ENCODE measurements around the gene SLC43A1.

Gene SLC43A1

DNA sequence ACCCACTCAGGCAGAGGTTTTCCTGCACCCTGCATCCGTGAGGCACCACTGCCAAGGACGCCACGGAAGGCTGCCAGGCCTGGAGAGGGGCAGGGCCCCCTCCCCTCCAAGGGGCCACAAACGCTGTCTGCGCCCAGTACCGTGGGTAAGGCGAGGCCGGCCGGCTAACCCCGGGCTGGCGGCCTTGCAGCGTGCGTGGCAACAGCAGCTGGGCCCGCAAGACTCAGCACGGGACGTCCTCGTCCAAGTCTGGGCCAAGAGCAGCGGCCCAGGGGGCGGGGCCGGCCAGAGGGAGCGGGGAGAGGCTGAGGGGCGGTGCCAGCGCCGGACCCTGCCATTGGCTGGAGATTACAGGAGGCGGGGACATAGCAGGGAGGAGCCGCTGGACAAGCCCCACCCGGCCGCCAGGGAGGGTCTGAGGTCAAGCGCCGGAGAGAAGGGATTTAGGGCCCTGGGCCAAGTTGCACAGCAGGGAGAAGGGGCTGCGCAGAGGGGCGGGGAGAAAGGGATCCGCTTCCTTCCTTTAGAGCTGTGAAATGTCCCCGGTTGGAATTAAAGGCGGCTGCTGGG lies 16.0 kb downstream of the SLC43A1 start:
- no peak overlapping the region for H3K27ac Mint-ChIP-seq
- peaks cover 20% of the 10 kb centered on the region for H3K36me3 Mint-ChIP-seq
- peak; percentile 56 for DNase-seq
- CTCF ChIA-PET: interaction anchor here (2.4 kb wide), 1 partner anchor 41 kb away, joined by 6 read pairs; no protein-coding TSS in a partner anchor
- no peak overlapping the region for H3K4me3 Mint-ChIP-seq
- no peaks in the 10 kb centered on the region for H3K9me3 Mint-ChIP-seq
- H3K27me3 Mint-ChIP-seq: no peaks in the 10 kb centered on the region
- H3K4me1 Mint-ChIP-seq: peaks cover 2% of the 10 kb centered on the region

DNA sequence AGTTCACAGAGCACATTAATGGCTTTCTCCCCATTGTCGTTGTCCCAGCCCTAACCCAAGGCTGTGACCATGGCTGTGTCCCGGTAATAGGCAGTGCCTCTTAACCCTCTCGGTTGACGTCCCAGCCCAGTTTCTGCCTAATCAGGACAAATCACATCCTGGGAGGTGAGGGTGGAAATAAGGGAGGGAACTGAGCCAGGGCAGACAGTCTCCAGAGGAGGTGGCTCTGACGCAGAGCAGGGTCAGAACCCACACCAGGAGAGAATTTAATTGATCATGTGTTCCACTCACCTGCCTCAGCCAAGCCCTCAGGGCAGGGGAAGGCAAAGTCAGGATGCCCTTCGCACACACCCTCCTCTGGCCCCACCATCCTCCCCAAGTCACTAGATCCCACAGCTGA lies 17.0 kb downstream of the SLC43A1 start:
- CTCF ChIA-PET: interaction anchor here (2.4 to 8.8 kb wide), 2 partner anchors 17 to 40 kb away, joined by 6 to 92 read pairs; no protein-coding TSS in a partner anchor
- peaks cover 22% of the 10 kb centered on the region for H3K36me3 Mint-ChIP-seq
- H3K9me3 Mint-ChIP-seq: no peaks in the 10 kb centered on the region
- DNase-seq: no peak
- H3K4me3 Mint-ChIP-seq: no peak overlapping the region
- H3K27me3 Mint-ChIP-seq: no peaks in the 10 kb centered on the region
- H3K27ac Mint-ChIP-seq: no peak overlapping the region
- peaks cover 8% of the 10 kb centered on the region for H3K4me1 Mint-ChIP-seq

GRCh38 chr11:57497303-57498247 lies 17.9 kb downstream of the SLC43A1 start:
- CTCF ChIA-PET: interaction anchor here (0.8 to 8.8 kb wide), 4 partner anchors 16 to 147 kb away, joined by 3 to 306 read pairs (median 104); partner anchors contain the start of genes SLC43A1 and TIMM10
- Mint-ChIP-seq H3K4me1 (peaks cover 13% of the 10 kb centered on the region), H3K36me3 (peaks cover 24% of the 10 kb centered on the region), H3K27me3 (no peaks in the 10 kb centered on the region), H3K9me3 (no peaks in the 10 kb centered on the region), H3K4me3 (no peak overlapping the region), H3K27ac (no peak overlapping the region)
- DNase-seq: no peak

- DNase-seq: no peak
- H3K4me1 Mint-ChIP-seq: peaks cover 13% of the 10 kb centered on the region
- H3K27me3 Mint-ChIP-seq: no peaks in the 10 kb centered on the region
- H3K9me3 Mint-ChIP-seq: no peaks in the 10 kb centered on the region
- no peak overlapping the region for H3K4me3 Mint-ChIP-seq
- peaks cover 28% of the 10 kb centered on the region for H3K36me3 Mint-ChIP-seq
- peak overlapping the region; percentile 7 for H3K27ac Mint-ChIP-seq
- CTCF ChIA-PET: interaction anchor here (0.7 to 8.8 kb wide), 4 partner anchors 15 to 144 kb away, joined by 3 to 306 read pairs (median 104); partner anchors contain the start of genes SLC43A1 and TIMM10
Observed at GRCh38 chr11:57496109-57496820, 19.2 kb downstream of the SLC43A1 start.

DNA sequence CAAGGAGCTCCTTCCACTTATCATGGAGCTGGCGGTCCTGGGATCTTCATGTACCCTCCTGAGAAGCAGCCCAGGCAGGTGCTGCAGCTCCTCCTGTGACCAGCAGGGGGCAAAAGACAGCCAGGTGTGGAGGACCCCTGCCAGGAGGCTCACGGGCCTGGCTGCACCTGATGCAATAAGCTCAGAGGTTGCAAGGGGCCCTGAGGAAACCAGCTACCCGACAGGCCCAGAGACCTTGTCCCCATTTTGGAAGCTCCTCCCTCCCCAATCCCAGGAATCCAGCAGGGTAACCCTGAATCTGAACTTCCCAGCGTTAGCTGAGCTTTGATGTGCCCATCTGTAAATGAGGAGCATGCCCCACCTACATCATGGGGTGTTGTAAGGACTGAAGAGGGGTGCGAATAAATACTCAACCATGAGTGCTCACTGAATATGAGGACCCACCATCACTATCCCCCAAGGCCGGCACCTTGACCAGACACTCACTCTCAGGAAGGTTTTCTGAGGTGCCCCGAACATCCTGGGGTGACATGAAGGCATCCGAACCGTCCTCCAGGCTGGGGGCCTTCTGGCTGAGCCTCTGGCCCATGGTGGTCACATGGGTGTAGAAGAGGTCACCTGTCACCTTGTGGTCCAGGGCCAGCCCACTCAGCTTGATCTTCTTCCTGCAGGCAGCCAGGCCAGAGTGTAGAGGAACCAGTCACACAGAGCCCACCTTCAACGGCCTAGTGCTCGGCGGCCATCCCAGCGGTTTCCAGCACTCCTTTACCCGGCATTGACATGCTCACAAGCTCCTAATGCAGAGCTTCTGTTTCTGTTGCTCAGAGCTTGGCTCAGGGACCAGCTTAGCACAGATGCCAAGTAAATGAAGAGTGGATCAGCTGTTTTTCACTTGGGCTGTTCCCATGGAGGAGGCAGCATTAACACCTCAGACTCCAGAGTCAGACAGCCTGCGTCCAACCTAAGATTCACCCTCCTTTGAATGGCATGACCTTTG lies 21.7 kb downstream of the SLC43A1 start:
- Mint-ChIP-seq H3K27ac (peak overlapping the region; percentile 89), H3K36me3 (peaks cover 30% of the 10 kb centered on the region)

GRCh38 chr11:57491371-57492061 lies 24.0 kb downstream of the SLC43A1 start:
- no peaks in the 10 kb centered on the region for H3K9me3 Mint-ChIP-seq
- peak; percentile 78 for DNase-seq

More for the DNA sequence above, 21.7 kb downstream of the SLC43A1 start:
- Mint-ChIP-seq H3K4me1 (peaks cover 13% of the 10 kb centered on the region), H3K4me3 (no peak overlapping the region), H3K27me3 (no peaks in the 10 kb centered on the region), H3K9me3 (no peaks in the 10 kb centered on the region)
- peak; percentile 84 for DNase-seq
- CTCF ChIA-PET: interaction anchor here (0.8 to 8.8 kb wide), 36 partner anchors 8 to 307 kb away, joined by 3 to 306 read pairs (median 6); partner anchors contain the start of genes RTN4RL2, SLC43A1, SSRP1 and TIMM10

GRCh38 chr11:57490456-57491248 lies 24.9 kb downstream of the SLC43A1 start:
- no peaks in the 10 kb centered on the region for H3K9me3 Mint-ChIP-seq
- no peak for DNase-seq
- no peak overlapping the region for H3K27ac Mint-ChIP-seq
- peaks cover 11% of the 10 kb centered on the region for H3K4me1 Mint-ChIP-seq
- no peaks in the 10 kb centered on the region for H3K27me3 Mint-ChIP-seq
- CTCF ChIA-PET: interaction anchor here (0.8 to 8.8 kb wide), 12 partner anchors 9 to 1026 kb away, joined by 3 to 306 read pairs (median 27); partner anchors contain the start of genes SLC43A1 and TIMM10
- H3K4me3 Mint-ChIP-seq: no peak overlapping the region
- peaks cover 32% of the 10 kb centered on the region for H3K36me3 Mint-ChIP-seq

More at GRCh38 chr11:57491371-57492061, 24.0 kb downstream of the SLC43A1 start:
- Mint-ChIP-seq H3K4me3 (no peak overlapping the region), H3K27ac (no peak overlapping the region), H3K36me3 (peaks cover 33% of the 10 kb centered on the region), H3K4me1 (peaks cover 13% of the 10 kb centered on the region), H3K27me3 (no peaks in the 10 kb centered on the region)
- CTCF ChIA-PET: interaction anchor here (0.6 to 8.8 kb wide), 17 partner anchors 10 to 1025 kb away, joined by 3 to 306 read pairs (median 10); partner anchors contain the start of genes SLC43A1 and TIMM10

GRCh38 chr11:57487920-57488659 lies 27.4 kb downstream of the SLC43A1 start:
- Mint-ChIP-seq H3K36me3 (peaks cover 37% of the 10 kb centered on the region), H3K27me3 (peaks cover 11% of the 10 kb centered on the region), H3K4me1 (peaks cover 6% of the 10 kb centered on the region), H3K4me3 (no peak overlapping the region), H3K27ac (no peak overlapping the region), H3K9me3 (no peaks in the 10 kb centered on the region)
- DNase-seq: no peak
- CTCF ChIA-PET: interaction anchor here (1.1 to 4.2 kb wide), 4 partner anchors 28 to 160 kb away, joined by 3 to 23 read pairs (median 4); partner anchors contain the start of gene RTN4RL2

DNA sequence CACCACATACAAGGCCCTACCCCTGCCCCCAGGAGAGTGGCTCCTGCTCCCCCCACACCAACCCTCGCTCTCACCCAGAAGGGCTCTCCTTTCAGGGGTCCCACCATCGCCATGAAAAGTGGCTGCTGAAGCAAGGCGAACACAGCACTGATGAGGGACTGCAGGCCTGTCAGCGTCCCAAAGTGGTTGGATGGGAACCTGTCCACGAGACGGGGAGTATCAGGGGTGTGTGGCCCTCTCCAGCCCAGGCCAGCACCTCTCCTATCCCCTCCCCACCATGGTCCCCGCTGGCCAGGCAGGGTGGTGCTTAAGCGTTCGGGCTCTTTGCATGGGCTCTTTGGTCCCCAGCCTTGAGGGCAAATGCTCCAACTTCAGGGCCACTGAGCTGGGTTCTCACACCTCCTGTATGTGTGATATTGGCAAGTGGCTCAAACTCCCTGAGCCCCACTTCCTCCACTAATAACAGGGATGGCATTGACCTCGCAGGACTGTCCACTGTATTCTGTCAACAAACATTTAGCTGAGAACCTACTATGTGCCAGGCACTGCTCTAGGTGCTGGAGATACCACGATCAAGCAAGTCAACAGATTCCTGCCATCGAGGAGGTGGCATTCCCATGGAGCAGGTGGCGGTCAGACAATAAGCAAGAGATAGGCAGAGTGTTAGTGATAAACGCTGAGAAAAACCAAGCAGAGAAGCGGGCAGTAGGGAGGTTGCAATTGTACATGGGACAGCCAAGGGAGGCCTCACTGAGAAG lies 28.3 kb downstream of the SLC43A1 start:
- DNase-seq: no peak
- Mint-ChIP-seq H3K27me3 (peaks cover 19% of the 10 kb centered on the region), H3K4me1 (peaks cover 7% of the 10 kb centered on the region), H3K9me3 (no peaks in the 10 kb centered on the region), H3K4me3 (no peak overlapping the region), H3K36me3 (peaks cover 37% of the 10 kb centered on the region), H3K27ac (no peak overlapping the region)
- CTCF ChIA-PET: interaction anchor here (1.1 to 4.2 kb wide), 3 partner anchors 27 to 161 kb away, joined by 3 to 23 read pairs (median 3); partner anchors contain the start of gene RTN4RL2

GRCh38 chr11:57485217-57485990 lies 30.1 kb downstream of the SLC43A1 start:
- Mint-ChIP-seq H3K36me3 (peaks cover 25% of the 10 kb centered on the region), H3K4me3 (no peak overlapping the region), H3K9me3 (no peaks in the 10 kb centered on the region), H3K27me3 (peaks cover 37% of the 10 kb centered on the region), H3K4me1 (peaks cover 14% of the 10 kb centered on the region), H3K27ac (no peak overlapping the region)
- CTCF ChIA-PET: interaction anchor here (1.1 to 9.2 kb wide), 4 partner anchors 7 to 41 kb away, joined by 3 to 106 read pairs (median 57); partner anchors contain the start of gene RTN4RL2
- no peak for DNase-seq

All from activated naive CD4-positive, alpha-beta T cell treated with anti-CD3 and anti-CD28 coated beads, Interleukin-2, amount 10 ng/mL, durations not matched to agents 7 days and 5 days (primary cell).